Fibroblast of mammary gland (primary cell): ENCODE data around the gene NOS1AP.

ENCODE experiments used
- DNase-seq: peaks from one replicate; pipeline ENCODE4 v3.0.0-alpha.2; 2010; ENCODE audit warnings: low read depth
- H3K4me3 ChIP-seq: 2 replicates; pipeline ENCODE4 v1.5.1; 2011; ENCODE audit warnings: low read depth, mild to moderate bottlenecking, low read length, moderate library complexity; ENCODE audit not compliant: control insufficient read depth
- TF ChIP-seq, protein P1 (sequence below): conservative IDR thresholded peaks from 2 replicates; pipeline ENCODE4 v1.5.1; 2011; ENCODE audit warnings: low read depth, low read length, inconsistent platforms; ENCODE audit not compliant: control insufficient read depth, insufficient read depth

The NOS1AP gene

DNA sequence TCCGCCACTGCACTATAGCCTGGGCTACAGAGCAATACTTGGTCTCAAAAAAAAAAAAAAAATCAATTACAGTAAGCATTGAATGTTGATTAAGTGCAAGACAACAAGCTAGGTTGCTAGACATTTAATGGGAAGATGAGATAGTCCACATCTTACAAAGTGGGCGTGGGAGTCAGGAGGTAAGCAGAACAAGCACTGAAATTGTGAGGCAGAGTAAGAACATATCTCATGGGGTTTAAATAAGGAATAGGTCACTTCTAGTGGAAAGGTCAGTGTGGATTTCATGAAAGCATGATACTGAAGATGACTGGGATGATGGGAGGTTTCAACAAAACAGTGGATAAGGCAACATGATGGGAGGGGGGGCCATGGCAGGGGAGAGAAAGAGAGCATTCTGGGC lies 44.0 kb upstream of the NOS1AP start:
- H3K4me3 ChIP-seq, result no peak overlapping the region
- TF ChIP-seq, protein P1, sequence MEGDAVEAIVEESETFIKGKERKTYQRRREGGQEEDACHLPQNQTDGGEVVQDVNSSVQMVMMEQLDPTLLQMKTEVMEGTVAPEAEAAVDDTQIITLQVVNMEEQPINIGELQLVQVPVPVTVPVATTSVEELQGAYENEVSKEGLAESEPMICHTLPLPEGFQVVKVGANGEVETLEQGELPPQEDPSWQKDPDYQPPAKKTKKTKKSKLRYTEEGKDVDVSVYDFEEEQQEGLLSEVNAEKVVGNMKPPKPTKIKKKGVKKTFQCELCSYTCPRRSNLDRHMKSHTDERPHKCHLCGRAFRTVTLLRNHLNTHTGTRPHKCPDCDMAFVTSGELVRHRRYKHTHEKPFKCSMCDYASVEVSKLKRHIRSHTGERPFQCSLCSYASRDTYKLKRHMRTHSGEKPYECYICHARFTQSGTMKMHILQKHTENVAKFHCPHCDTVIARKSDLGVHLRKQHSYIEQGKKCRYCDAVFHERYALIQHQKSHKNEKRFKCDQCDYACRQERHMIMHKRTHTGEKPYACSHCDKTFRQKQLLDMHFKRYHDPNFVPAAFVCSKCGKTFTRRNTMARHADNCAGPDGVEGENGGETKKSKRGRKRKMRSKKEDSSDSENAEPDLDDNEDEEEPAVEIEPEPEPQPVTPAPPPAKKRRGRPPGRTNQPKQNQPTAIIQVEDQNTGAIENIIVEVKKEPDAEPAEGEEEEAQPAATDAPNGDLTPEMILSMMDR, result no peak
- DNase-seq, result no peak

DNA sequence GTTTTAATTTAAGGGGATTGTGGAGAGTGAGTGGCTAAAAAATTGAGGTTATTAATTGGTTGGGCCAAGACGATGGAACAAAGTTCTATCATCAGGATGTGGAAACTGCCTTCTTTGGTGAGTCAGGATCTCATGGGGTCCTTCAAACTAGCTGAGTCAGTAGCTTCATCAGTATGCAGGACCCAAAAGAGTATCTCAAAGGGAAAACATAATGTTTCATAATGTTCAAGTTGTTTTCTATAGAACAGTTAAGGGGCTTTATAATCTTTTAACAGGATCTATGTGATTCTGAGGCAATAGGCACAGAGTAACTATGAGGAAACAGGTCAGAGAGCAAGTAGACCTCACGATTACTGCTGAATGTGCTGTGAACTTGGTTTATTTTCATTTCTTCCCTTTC lies 42.6 kb upstream of the NOS1AP start:
- DNase-seq, result peak; percentile 92
- TF ChIP-seq, protein P1, result no peak
- H3K4me3 ChIP-seq, result no peak overlapping the region

DNA sequence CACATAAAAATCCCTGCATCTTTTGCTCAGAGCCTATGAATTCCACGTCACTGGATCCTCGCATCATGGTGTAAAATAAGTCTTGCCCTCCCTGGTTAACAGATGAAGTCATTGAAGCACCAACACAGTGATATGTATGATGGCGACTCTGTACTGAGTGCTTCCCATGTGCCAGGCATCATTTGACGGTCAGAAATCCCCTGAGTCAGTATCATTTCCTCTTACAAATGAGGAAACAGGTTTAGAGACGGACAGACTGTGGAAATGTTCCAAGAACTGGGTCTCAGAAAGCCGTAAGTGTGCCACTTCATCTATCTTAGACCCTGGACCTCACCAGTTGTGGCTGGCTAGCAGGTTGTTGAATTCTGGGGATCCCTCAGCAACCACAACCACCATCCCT lies 40.8 kb upstream of the NOS1AP start:
- TF ChIP-seq, protein P1, result no peak
- H3K4me3 ChIP-seq, result no peak overlapping the region
- DNase-seq, result no peak

DNA sequence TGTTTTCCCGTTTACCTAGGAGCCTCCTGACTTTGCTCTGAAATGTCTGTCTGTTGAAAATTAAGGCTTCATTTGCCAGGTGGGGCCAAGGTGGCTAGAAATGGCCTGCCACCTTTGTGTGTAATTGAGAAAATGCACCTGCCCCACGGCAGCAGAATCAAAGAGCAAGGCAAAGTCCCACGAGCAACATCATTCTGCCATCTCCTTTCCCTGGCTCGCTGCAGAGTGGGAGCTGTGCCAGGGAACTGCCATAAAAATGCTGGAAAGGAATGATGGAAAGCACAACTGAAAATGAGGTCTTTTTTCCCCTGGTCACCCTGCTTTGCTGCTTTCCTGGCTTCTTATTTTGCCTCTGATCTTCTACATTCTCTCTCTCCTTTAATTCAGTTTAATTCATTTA lies 40.3 kb upstream of the NOS1AP start:
- no peak overlapping the region for H3K4me3 ChIP-seq
- DNase-seq, result no peak
- TF ChIP-seq, protein P1, result no peak

DNA sequence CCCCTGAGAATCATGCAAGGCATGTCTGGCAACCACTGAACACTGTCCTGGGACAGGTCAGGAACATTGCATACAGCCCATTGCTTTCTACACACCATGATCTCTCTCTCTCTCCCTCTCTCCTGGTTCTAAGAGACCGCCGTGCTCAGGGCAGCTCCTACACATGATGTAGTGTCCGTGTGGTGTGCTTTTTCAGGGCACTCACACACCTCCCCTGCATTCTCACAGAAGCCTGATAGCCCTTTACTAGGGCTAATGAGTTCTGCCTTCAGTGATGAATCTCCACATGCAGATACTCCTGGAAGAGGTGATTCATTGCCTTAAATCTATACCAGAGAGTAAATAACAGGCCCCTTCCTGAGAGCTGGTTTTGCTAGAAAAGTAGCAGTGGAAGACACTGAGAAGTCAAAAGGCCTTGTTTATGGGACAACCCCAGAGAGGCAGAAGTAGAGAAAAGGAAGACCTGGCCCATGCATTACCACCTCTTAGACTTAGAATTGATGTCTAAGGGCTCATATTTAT lies 38.7 kb upstream of the NOS1AP start:
- H3K4me3 ChIP-seq, result no peak overlapping the region
- TF ChIP-seq, protein P1, result no peak
- no peak for DNase-seq

DNA sequence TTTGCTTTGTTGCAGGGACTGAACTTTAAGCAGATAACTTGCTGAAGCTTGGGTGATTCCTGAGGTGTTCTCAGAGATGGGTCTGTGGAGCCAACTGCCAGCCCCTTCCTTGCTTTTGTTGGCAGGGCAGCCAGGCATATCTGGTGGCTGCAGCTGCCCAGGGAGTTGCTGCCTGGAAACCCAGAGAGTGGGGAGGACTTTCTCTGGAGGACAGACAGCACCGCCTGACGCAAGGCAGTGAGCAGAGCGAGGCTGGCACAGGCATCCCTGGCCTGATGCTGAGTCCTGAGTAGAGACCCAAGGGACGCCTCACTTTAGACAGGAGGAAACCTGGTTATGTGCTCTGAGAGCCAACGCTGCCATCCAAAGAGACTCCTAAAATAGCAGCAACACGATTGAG lies 36.1 kb upstream of the NOS1AP start:
- TF ChIP-seq, protein P1, result no peak
- no peak overlapping the region for H3K4me3 ChIP-seq

DNA sequence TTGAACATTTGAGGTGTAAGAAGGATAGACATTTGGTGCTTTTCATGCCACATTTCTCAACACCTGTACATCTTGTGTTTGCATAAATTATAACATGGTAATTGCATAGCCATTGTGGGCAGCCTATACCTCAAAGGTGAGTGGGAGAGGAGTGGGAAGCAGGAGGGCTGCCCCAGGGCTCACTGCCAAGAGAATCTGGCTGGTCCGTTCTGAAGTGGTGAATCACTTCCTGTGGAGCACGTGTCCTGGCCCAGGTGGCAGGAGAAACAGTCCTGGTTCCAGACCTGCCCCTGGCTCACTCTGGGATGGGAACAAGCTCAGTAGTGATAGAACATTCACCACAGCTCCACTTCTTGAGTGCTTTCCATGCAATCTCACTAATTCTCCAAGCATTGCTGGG lies 34.2 kb upstream of the NOS1AP start:
- TF ChIP-seq, protein P1, result no peak

More for the DNA sequence above, 36.1 kb upstream of the NOS1AP start:
- no peak for DNase-seq

More for the DNA sequence above, 34.2 kb upstream of the NOS1AP start:
- no peak overlapping the region for H3K4me3 ChIP-seq
- DNase-seq, result no peak
